Neuronal stem cell (in vitro differentiated cells): Measurements from ENCODE around the gene TMEM250. TPM values are rescaled to one million over a fixed set of nuclear protein-coding genes. Genes with fewer than 3 reads are reported as not detected.

Experiments used
- DNase-seq: peaks from one replicate; pipeline ENCODE4 v3.0.0-alpha.2; 2013; ENCODE audit warnings: low spot score
- H2AFZ ChIP-seq: one replicate; pipeline ENCODE4 v1.6.1; 2013; ENCODE audit warnings: mild to moderate bottlenecking, low read length, inconsistent platforms
- H2AK5ac ChIP-seq: 2 replicates; pipeline ENCODE4 v1.6.1; 2013; ENCODE audit warnings: low read depth, mild to moderate bottlenecking, inconsistent platforms, low read length, moderate library complexity, mixed read lengths
- H2BK120ac ChIP-seq: 2 replicates; pipeline ENCODE4 v1.6.1; 2013; ENCODE audit warnings: low read depth, mild to moderate bottlenecking, inconsistent platforms, low read length, moderate library complexity, mixed read lengths
- H2BK12ac ChIP-seq: one replicate; pipeline ENCODE4 v1.6.1; 2013; ENCODE audit warnings: low read length, inconsistent platforms
- H2BK15ac ChIP-seq: 2 replicates; pipeline ENCODE4 v1.6.1; 2013; ENCODE audit warnings: mild to moderate bottlenecking, low read length, inconsistent platforms, mixed read lengths
- H2BK5ac ChIP-seq: one replicate; pipeline ENCODE4 v1.6.1; 2013; ENCODE audit warnings: inconsistent platforms, mild to moderate bottlenecking, low read length, moderate library complexity
- H3K14ac ChIP-seq: one replicate; pipeline ENCODE4 v1.6.1; 2013; ENCODE audit warnings: low read length, inconsistent platforms
- H3K18ac ChIP-seq: 2 replicates; pipeline ENCODE4 v1.6.1; 2013; ENCODE audit warnings: low read length, inconsistent platforms
- H3K23ac ChIP-seq: 2 replicates; pipeline ENCODE4 v1.6.1; 2013; ENCODE audit warnings: low read depth, mild to moderate bottlenecking, mixed read lengths, low read length, inconsistent platforms; ENCODE audit not compliant: poor library complexity
- H3K27ac ChIP-seq: replicated peaks from 3 replicates; pipeline ENCODE4 v1.5.1; 2013; ENCODE audit warnings: low read length, inconsistent platforms
- H3K27me3 ChIP-seq, 3 experiments: 2 replicates each; pipeline ENCODE4 v1.6.1; 2013; ENCODE audit warnings: low read length in 3 of 3, mild to moderate bottlenecking in 2 of 3, inconsistent platforms in 1 of 3, low read depth in 1 of 3, mixed read lengths in 1 of 3, moderate library complexity in 1 of 3; ENCODE audit not compliant: control insufficient read depth in 3 of 3, insufficient read depth in 3 of 3
- H3K36me3 ChIP-seq, 2 donors: replicated peaks in 1 of 2; 2 replicates each; pipeline ENCODE4 v1.6.1; 2013; ENCODE audit warnings: low read length in 2 of 2; ENCODE audit not compliant: control insufficient read depth in 2 of 2, insufficient read depth in 2 of 2
- H3K4ac ChIP-seq: 2 replicates; pipeline ENCODE4 v1.6.1; 2013; ENCODE audit warnings: inconsistent platforms, mild to moderate bottlenecking, low read length, moderate library complexity
- H3K4me1 ChIP-seq, 2 donors: 1 replicate in 1 of 2; 2 replicates in 1 of 2; pipeline ENCODE4 v1.6.1; 2013; ENCODE audit warnings: low read length in 2 of 2, low read depth in 1 of 2; ENCODE audit not compliant: control insufficient read depth in 2 of 2, insufficient read depth in 1 of 2
- H3K4me2 ChIP-seq: one replicate; pipeline ENCODE4 v1.6.1; 2013; ENCODE audit warnings: mild to moderate bottlenecking, low read length, inconsistent platforms; ENCODE audit not compliant: insufficient read depth, poor library complexity, severe bottlenecking
- H3K4me3 ChIP-seq, 2 donors: 2 replicates each; pipeline ENCODE4 v1.5.1; 2013; ENCODE audit warnings: low read length in 2 of 2, mild to moderate bottlenecking in 2 of 2, inconsistent platforms in 1 of 2, moderate library complexity in 1 of 2
- H3K79me1 ChIP-seq: one replicate; pipeline ENCODE4 v1.6.1; 2013; ENCODE audit warnings: low read depth, mild to moderate bottlenecking, inconsistent platforms, low read length, moderate library complexity
- H3K9ac ChIP-seq: one replicate; pipeline ENCODE4 v1.6.1; 2013; ENCODE audit warnings: mild to moderate bottlenecking, low read depth, low read length, inconsistent platforms; ENCODE audit not compliant: poor library complexity
- H3K9me3 ChIP-seq, 2 donors: replicated peaks in 1 of 2; 2 replicates each; pipeline versions ENCODE3 to v1.6.1; 2013; ENCODE audit warnings: low read length in 2 of 2, mild to moderate bottlenecking in 2 of 2, inconsistent platforms in 1 of 2, low read depth in 1 of 2, mixed read lengths in 1 of 2, moderate library complexity in 1 of 2; ENCODE audit not compliant: control insufficient read depth in 2 of 2, insufficient read depth in 1 of 2
- H4K8ac ChIP-seq: one replicate; pipeline ENCODE4 v1.6.1; 2013; ENCODE audit warnings: low read depth, mild to moderate bottlenecking, inconsistent platforms, low read length, moderate library complexity
- H4K91ac ChIP-seq: one replicate; pipeline ENCODE4 v1.6.1; 2013; ENCODE audit warnings: low read length, low read depth, mild to moderate bottlenecking, inconsistent platforms; ENCODE audit not compliant: poor library complexity
- WGBS, 2 donors: extraction: QIAGEN DNeasy Blood & Tissue Kit; methylation state at CpG; one replicate each; pipeline ENCODE4 v1.1.7; 2013; ENCODE audit warnings: missing lambda C conversion rate in 2 of 2, mixed read lengths in 1 of 2; ENCODE audit not compliant: insufficient read length in 2 of 2, insufficient replicate concordance in 1 of 2; ENCODE audit errors: extremely low coverage in 2 of 2; 5-methylcytosine and 5-hydroxymethylcytosine counted together
- polyA plus RNA-seq, 2 experiments: library from polyadenylated mRNA; stranded (reverse); fragments of 200-250 nt; gene quantifications; one replicate each; pipeline ENCODE4 v1.2.3, GENCODE V29; 2013

TMEM250 gene
- polyA plus RNA-seq (2013, experiment 1 of 2) = 23.6 TPM
- polyA plus RNA-seq (2013, experiment 2 of 2) = 22.7 TPM

GRCh38 chr9:136118320-136119060 lies at the start of gene TMEM250:
TMEM250 (minus strand) TSS chr9:136118875; CDS start chr9:136116900, 1,975 bp downstream.
- Histone ChIP-seq H3K9me3 (no peaks in the 10 kb centered on the region), H4K8ac (peak within 1 kb of the TSS; percentile 43), H2AK5ac (peak within 1 kb of the TSS; percentile 97), H2BK12ac (peak within 1 kb of the TSS; percentile 4), H4K91ac (no peak within 1 kb of the TSS), H3K4me3 (peak within 1 kb of the TSS; percentile 63 to 85), H3K27me3 (peaks cover 0 to 3% (median 0%) of the 10 kb centered on the region in 3 experiments), H3K9ac (peak within 1 kb of the TSS; percentile 96), H2BK5ac (peak within 1 kb of the TSS; percentile 93), H3K79me1 (peaks cover 25% of the 10 kb centered on the region), H2BK120ac (peak within 1 kb of the TSS; percentile 91), H2BK15ac (no peak within 1 kb of the TSS), H3K14ac (peak within 1 kb of the TSS; percentile 94), H3K4me2 (peak within 1 kb of the TSS; percentile 83), H3K4ac (no peak within 1 kb of the TSS), H3K23ac (peak within 1 kb of the TSS; percentile 99), H3K18ac (peak within 1 kb of the TSS; percentile 99), H3K36me3 (peaks cover 16 to 26% of the 10 kb centered on the region in 2 donors), H3K4me1 (peaks cover 8 to 15% of the 10 kb centered on the region in 2 donors), H2AFZ (peak within 1 kb of the TSS; percentile 70), H3K27ac (peak within 1 kb of the TSS; percentile 98)
- WGBS, 2 donors = no CpG with 5 or more reads among the region's 112 CpGs
- peak; percentile 97 for DNase-seq

GRCh38 chr9:136163248-136163850 lies 44.7 kb upstream of the TMEM250 start:
- Histone ChIP-seq H3K4ac (no peak overlapping the region), H2BK5ac (no peak overlapping the region), H3K23ac (no peak overlapping the region), H3K79me1 (peaks cover 6% of the 10 kb centered on the region), H3K4me1 (peaks cover 2 to 11% of the 10 kb centered on the region in 2 donors), H4K8ac (no peak overlapping the region), H3K4me3 (no peak overlapping the region), H3K27ac (no peak overlapping the region), H3K4me2 (no peak overlapping the region), H2BK15ac (no peak overlapping the region), H4K91ac (no peak overlapping the region), H3K14ac (no peak overlapping the region), H2AFZ (no peak overlapping the region), H3K9me3 (peaks cover 0 to 2% of the 10 kb centered on the region in 2 donors), H3K27me3 (peaks cover 0 to 33% (median 0%) of the 10 kb centered on the region in 3 experiments), H2BK120ac (no peak overlapping the region), H3K36me3 (no peaks in the 10 kb centered on the region), H2AK5ac (no peak overlapping the region), H3K18ac (no peak overlapping the region), H2BK12ac (no peak overlapping the region), H3K9ac (no peak overlapping the region)
- DNase-seq = no peak
- WGBS, 2 donors = no CpG with 5 or more reads among the region's 1 CpG

- H3K27ac ChIP-seq = no peak overlapping the region
- no peak overlapping the region for H3K4me2 ChIP-seq
- no peak overlapping the region for H3K4ac ChIP-seq
- no peak overlapping the region for H4K8ac ChIP-seq
- no peak for DNase-seq
- H3K23ac ChIP-seq = no peak overlapping the region
- peaks cover 0 to 52% (median 0%) of the 10 kb centered on the region in 3 experiments for H3K27me3 ChIP-seq
- peaks cover 0 to 2% of the 10 kb centered on the region in 2 donors for H3K9me3 ChIP-seq
- H2AK5ac ChIP-seq = peak overlapping the region; percentile 77
- peak overlapping the region; percentile 80 for H4K91ac ChIP-seq
- H2BK12ac ChIP-seq = peak overlapping the region; percentile 67
- no peak overlapping the region for H2BK120ac ChIP-seq
- no peak overlapping the region for H3K14ac ChIP-seq
- H2BK5ac ChIP-seq = no peak overlapping the region
- no peak overlapping the region for H2BK15ac ChIP-seq
- peak overlapping the region; percentile 87 for H3K18ac ChIP-seq
- no peak overlapping the region for H3K9ac ChIP-seq
- peaks cover 6% of the 10 kb centered on the region for H3K79me1 ChIP-seq
- peak overlapping the region; percentile 22 for H2AFZ ChIP-seq
- H3K4me3 ChIP-seq = peak overlapping the region in 1 of 2 donors; percentile 3
- no CpG with 5 or more reads among the region's 10 CpGs for WGBS, 2 donors
- H3K36me3 ChIP-seq = no peaks in the 10 kb centered on the region
- peaks cover 2 to 11% of the 10 kb centered on the region in 2 donors for H3K4me1 ChIP-seq
These were observed 42.4 kb upstream of the TMEM250 start for GRCh38 chr9:136160995-136161610.
